Ishikawa (cell line): ENCODE measurements around the gene TSPO2.

Experiments
- CEBPB ChIP-seq: IDR thresholded peaks from 2 replicates; pipeline ENCODE4 v1.6.1; 2012
- EP300 ChIP-seq: IDR thresholded peaks from 2 replicates; pipeline ENCODE4 v1.6.1; 2012; ENCODE audit warnings: borderline replicate concordance
- RAD21 ChIP-seq: IDR thresholded peaks from 2 replicates; pipeline ENCODE4 v1.6.1; 2012; ENCODE audit warnings: low read depth
- TEAD4 ChIP-seq: IDR thresholded peaks from 2 replicates; pipeline ENCODE4 v1.6.1; 2012

DNA sequence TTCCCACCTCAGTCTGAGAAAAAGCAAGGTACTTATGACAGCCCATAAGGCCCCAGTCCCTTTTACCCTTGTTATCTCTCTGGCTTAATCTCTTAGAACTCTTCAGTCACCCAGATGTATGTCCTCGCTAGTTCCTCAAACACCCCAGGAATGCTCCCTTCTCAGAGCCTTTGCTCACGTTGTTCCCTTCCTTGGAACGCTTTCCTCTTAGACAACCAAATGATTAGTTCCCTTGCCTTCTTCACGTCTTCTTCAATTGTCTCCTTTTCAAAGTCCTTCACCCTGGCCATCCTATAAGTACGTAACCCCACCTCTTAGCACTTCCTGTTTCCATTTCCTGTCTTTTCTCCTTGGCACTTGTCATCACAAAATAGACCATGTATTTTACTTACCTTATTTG lies 9.6 kb downstream of the TSPO2 start:
- TF ChIP-seq RAD21 (no peak), CEBPB (no peak), TEAD4 (no peak), EP300 (no peak)
